HG03342 (cell line): ENCODE measurements around the gene TAF5.
"Not testable (repeated sequence)": the region's sequence is repeated elsewhere in the genome, so short reads cannot be mapped to it uniquely, and the experiment has no call there.

Experiments used
- ATAC-seq: cut with Tn5 transposase; IDR thresholded peaks from one replicate; pipeline ENCODE4 v1.9.1; 2021; ENCODE audit warnings: mild to moderate bottlenecking, moderate library complexity; ENCODE audit not compliant: unreplicated experiment

TAF5 gene

GRCh38 chr10:103367782-103368518, at the start of gene TAF5:
TSS of gene TAF5 (plus strand) at chr10:103367976. CDS start at chr10:103367990, 14 bp downstream.
- peak; percentile 55 for ATAC-seq

- ATAC-seq, result no peak
Observed at GRCh38 chr10:103327906-103328305, 39.9 kb upstream of the TAF5 start.

GRCh38 chr10:103333934-103334520, 33.7 kb upstream of the TAF5 start:
- ATAC-seq, result no peak

DNA sequence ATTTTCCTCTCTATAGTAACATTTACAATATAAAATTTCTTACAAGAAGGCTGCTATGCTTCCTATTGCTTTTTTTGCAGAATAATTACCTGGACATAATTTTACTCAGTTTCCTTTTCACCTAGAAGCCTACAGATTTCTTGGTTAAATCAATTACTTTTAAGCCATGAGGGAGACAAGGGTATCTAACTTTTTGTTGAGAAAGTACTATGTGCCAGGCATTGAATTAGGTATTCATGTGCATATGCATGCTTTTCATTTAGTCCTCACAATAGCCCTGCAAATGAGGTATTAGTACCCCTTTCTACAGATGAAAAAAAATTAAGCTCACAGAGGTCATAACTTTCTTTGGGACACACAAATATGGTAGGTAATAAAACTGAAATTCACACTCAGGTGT, 33.2 kb upstream of the TAF5 start:
- ATAC-seq, result no peak

DNA sequence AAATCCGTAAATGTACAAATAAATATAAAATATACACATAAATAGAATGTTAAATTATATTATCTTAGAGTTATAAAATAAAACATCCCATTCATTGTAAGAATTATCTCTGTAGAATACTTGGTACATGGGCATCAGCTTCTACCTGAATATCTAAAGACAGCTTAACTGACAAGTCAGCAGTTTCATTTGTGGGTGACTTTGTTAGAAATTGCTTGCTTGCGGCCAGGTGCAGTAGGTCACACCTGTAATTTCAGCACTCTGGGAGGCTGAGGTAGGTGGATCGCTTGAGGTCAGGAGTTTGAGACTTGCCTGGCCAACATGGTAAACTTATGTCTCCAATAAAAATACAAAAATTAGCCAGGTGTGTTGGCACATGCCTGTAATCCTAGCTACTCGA, 31.4 kb upstream of the TAF5 start:
- ATAC-seq, result no peak

DNA sequence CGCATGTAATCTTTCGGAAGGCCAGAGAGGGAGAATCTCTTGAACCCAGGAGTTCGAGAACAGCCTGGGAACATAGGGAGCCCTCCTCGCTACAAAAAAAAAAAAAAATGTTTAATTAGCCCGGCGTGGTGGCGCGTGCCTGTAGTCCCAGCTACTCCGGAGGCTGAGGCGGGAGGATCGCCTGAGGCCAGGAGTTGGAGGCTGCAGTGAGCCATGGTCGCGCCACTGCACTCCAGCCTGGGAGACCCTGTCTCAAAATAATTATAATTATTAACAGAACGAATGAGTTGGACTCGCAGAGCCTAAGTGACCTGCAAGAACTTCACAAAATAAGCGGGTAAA, 17.6 kb upstream of the TAF5 start:
- ATAC-seq, result no peak

DNA sequence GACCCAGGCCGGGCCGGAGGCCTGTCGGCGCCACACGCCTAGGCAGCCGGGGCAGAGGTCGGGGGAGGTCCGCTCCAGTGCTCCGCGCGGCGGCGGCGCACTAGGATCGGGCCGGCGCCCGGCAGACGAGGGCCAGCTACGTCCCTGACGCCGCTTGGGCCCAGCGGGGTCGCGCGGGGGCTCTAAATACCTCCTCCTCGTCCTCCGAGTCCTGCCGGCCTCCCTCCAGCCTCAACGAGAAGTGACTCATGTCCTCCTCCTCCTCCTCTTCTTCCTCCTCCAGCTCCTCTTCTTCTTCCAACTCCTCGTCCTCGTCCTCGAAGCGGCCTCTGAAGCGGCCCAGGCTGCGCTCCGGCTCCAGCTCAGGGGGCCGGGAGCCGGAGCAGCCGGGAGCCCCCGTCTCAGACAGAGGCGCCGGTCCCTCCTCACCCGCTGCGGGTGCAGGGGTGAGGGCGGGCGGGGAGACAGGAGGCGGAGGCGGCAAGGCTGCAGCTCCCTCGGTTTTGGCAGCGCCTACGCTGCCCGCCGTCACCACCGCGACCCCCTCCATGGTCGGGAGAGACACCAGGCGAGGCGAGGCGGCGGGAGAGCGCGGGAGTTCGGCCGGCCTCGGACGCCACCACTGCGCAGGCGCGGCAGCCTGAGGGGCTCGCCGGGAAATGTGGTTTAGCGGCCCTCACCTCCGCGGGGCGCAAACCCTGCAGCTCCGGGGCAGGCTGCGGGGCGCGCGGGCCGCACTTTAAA, 17.1 kb upstream of the TAF5 start, which contains the start of gene PCGF6:
TSS of gene PCGF6 (minus strand) at position 624 of the 744 bp plus-strand sequence. CDS start at position 550, 74 bp downstream.
- peak; percentile 76 for ATAC-seq

DNA sequence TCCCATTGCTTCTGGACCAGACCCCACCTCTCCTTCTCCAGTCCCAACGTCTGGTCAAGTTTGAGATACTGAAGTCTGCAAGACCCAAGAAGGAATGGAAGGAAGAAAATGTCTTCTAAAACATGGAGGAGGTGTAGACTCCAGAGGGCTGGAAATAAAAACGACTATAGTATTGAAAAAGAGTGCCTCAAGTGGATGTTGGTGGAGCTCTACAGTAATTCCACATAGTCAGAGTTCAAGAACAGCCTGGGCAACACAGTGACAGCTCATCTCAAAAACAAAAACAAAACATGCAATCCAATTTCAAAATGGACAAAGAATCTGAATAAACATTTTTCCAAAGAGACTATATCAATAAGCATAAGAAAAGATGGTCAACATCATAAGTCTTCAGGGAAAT, 14.5 kb upstream of the TAF5 start:
- ATAC-seq, result no peak

DNA sequence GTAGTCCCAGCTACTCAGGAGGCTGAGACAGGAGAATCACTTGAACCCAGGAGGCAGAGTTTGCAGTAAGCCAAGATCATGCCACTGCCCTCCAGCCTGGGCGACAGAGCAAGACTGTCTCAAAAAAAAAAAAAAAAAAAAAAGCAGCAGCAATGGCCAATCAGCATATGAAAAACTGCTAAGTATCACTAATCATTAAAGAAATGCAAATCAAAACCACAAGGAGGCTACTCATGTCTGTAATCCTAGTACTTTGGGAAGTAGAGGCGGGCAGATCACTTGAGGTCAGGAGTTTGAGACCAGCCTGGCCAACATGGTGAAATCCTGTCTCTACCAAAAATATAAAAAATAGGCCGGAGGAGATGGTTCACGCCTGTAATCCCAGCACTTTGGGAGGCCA, 13.2 kb upstream of the TAF5 start:
- ATAC-seq, result not testable (repeated sequence)

- no peak for ATAC-seq
Observed at GRCh38 chr10:103355906-103356599, 11.7 kb upstream of the TAF5 start.

GRCh38 chr10:103359493-103359892, 8.3 kb upstream of the TAF5 start:
- not testable (repeated sequence) for ATAC-seq

DNA sequence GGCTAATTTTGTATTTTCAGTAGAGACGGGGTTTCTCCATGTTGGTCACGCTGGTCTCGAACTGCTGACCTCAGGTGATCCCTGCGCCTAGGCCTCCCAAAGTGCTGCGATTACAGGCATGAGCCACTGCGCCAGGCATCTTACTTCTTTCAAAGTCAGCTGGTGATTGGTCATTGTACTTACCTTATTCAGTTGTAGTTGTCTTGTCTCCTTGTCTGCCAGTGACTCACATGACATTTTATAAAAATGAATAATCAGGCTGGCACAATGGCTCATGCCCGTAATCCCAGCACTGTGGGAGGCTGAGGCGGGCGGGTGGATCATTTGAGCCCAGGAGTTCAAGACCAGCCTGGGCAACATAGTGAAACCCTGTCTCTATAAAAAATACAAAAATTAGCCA, 7.0 kb upstream of the TAF5 start:
- ATAC-seq, result not testable (repeated sequence)

DNA sequence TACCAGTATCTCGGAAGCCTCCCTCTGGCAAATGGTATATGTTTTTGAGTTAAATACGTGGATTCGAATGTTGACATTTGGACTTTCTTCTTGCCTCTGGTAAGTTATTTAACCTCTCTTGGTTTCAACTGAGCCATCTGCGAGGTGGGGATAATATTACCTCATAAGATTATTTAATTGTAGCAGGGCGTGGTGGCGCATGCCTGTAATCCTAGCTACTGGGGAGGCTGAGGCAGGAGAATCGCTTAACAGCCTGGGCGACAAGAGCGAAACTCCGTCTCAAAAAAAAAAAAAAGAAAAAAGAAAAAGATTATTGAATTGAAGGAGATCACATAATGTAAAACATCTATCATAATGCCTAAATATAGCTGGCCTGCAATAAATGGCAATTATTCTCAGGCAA, 396 bp upstream of the TAF5 start:
- ATAC-seq, result no peak

DNA sequence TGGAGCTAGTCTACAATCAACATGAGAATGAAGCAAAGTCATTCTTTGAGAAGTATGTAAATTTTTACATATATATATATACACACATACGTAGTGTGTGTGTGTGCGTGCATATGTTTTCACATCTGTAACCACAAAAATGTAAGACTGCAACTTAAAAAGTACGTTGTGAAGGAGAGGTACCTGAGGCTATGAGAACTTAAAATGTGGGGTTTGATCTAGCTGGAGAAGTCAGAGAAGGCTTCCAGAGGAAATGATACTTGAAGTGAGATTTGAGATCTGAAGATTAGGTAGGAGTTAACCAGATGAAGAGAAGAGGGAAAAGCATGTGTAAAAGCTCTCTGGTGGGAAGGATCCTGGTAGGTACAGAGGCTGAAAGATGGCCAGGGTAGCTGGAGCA, 5.8 kb downstream of the TAF5 start:
- ATAC-seq, result no peak

DNA sequence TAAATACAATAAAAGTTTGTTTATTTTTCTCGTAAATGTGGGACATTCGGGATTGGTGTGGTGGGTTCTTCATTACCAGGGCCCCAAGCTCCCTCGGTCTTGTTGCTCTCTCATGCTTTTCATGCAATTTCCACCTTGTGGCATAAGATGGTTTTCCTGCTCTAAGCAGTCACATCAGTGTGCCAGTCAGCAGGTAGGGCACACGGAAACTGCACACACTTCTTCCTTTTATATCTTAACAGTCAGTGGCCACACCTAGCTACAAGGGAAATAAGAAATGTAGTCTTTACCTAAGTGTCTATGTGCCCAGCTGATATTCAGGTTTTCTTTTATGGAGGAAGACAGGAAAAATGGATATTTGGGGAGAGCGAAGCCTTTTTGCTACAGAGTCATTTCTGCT, 6.5 kb downstream of the TAF5 start:
- ATAC-seq, result no peak

DNA sequence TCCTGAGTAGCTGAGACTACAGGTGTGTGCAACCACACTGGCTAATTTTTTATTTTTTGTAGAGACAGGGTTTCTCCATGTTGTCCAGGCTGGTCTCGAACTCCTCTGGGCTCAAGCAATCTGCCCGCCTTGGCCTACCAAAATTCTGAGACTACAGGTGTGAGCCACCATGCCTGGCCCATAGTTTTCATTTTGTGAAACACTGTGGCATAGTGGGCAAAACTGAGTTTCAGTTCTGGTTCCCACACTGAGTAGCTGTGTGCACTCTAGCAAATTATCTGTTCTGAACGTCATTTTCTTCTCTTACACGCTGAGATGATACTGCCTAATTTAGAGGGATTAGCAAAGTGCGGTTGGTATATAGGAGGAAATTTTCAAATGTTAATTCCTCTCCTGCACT, 15.0 kb downstream of the TAF5 start:
- no peak for ATAC-seq

DNA sequence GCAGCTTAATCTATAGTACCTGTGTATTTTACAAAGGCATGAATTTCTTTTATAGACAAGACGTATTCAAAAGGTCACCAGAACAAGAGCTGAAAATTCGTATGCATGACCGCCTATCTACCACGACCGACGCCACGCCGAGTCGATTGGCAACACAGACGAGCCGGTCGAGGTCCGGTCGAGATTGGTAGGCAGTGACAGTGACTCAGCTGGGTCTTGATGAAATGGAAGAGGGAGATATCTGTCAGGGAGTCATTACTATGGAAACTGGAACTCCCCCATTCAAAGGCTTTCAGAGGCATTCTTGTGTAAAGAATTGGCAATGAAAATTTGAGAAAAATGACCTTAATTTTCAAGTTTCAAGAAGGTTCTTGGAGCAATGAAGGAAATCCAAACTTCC, 26.4 kb downstream of the TAF5 start:
- no peak for ATAC-seq

DNA sequence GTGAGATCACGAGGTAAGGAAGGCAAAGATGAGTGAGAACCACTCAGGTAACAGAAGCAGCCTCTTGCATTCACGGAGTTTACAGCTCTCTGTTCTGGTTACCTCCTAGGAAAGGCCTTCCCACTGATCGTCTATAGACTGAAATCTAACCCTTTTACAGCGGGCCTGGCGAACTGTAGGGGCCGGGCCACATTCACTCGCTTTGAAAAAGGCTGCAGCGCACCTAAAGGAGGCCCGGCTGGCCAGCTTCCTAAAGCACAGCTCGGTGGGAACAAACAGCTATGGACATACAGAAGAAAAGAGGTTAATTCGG, 27.9 kb downstream of the TAF5 start:
- no peak for ATAC-seq

DNA sequence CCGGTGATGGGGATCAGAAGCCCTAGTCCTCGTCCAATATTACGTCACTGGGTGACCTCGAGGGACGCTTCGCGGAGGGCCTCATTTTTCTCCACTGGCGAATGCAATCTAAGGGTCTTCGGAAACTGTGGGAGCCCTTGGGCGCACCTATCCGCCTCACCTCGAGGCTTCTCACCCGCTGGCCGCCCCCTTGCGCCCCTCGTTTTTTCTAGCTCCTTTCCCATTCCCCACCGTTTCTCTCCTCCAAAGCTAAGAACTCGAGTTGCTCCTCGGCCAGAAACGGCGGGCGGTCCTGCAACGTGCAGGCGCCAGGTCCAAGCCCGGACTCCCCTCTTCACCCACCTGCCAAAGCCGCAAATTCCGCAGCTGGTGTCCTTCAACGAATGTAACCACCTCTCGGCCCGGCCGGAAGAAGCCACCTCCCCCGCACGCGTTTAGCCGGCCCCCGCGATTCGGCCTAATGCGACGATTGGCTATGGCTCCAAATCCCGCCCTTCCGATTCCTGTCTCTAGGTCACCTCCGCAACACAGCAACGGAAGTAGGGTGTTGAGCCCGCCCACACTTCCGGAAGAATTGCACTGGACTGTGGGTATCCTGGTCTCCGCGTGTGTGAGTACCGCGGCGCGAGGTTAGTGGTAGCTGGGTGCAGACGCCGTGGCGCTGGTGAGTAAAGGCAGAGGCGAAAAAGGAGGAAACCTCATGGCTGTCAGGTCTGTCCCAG, 28.5 kb downstream of the TAF5 start, which contains the start of the genes ATP5MK and PDCD11:
TSS of gene ATP5MK (minus strand) at position 409 of the 722 bp plus-strand sequence. CDS start 4,018 bp downstream, outside the sequence.
TSS of gene PDCD11 (plus strand) at position 560 of the 722 bp plus-strand sequence. CDS start 1,801 bp downstream, outside the sequence.
- peak; percentile 99 for ATAC-seq

GRCh38 chr10:103396789-103397087, 29.0 kb downstream of the TAF5 start:
- ATAC-seq, result no peak
